HepG2 (cell line): Measurements from ENCODE around the gene GBE1. TPM values are rescaled to one million over a fixed set of nuclear protein-coding genes. Genes with fewer than 3 reads are reported as not detected.

ENCODE experiments used
- ATAC-seq: fragments of 200-7000 bp; cut with Tn5 transposase; 3 replicates; pipeline ENCODE4 v1.9.1; 2020; ENCODE audit warnings: mild to moderate bottlenecking, moderate library complexity
- BruUV-seq: library from RNA; stranded (reverse); fragments of 400-500 nt; replicated peaks from 2 replicates; lab custom pipeline; 2021; lab: Mats Ljungman, UMichigan
- CTCF ChIA-PET: fragments of 300-600 bp; formaldehyde crosslinking; extraction: SDS; loops from one replicate; lab custom pipeline; 2021; ENCODE audit warnings: low total read pairs, inconsistent platforms, low intra/inter-chr PET ratio; lab: Yijun Ruan, JAX
- POLR2A ChIA-PET: fragments of 350-600 bp; sonication (Branson Sonifier 250); formaldehyde crosslinking; loops from one replicate; lab custom pipeline; 2020; ENCODE audit warnings: antibody characterized with exemption, inconsistent platforms; lab: Yijun Ruan, JAX
- DNase-seq: peaks from one replicate; pipeline ENCODE4 v3.0.0-alpha.2; 2015; ENCODE audit warnings: low spot score
- FAIRE-seq: peaks from 3 replicates; lab custom pipeline; 2011; peaks lifted over from hg19 to GRCh38; lab: Jason Lieb, UNC
- H2AFZ ChIP-seq: one replicate; pipeline ENCODE4 v1.6.1; 2011; ENCODE audit warnings: low read length, inconsistent platforms
- H3K27ac ChIP-seq: fragments of 300-600 bp; 3 replicates; pipeline ENCODE4 v1.8.0; 2011; ENCODE audit warnings: mixed run types, mild to moderate bottlenecking, mixed read lengths, low read length, inconsistent platforms; ENCODE audit not compliant: insufficient read depth; ENCODE audit errors: extremely low read length
- H3K27me3 ChIP-seq, 2 experiments: fragments of 200-600 bp in 1 of 2; 2 replicates in 1 of 2; 3 replicates in 1 of 2; pipeline versions ENCODE4 v1.6.0 to v1.8.0; 2011; ENCODE audit warnings: low read length in 2 of 2, mild to moderate bottlenecking in 2 of 2, moderate library complexity in 2 of 2, inconsistent platforms in 1 of 2; ENCODE audit not compliant: insufficient read depth in 2 of 2, control insufficient read depth in 1 of 2
- H3K36me3 ChIP-seq, 2 experiments: fragments of 200-600 bp in 1 of 2; replicated peaks in 1 of 2; 2 replicates in 1 of 2; 3 replicates in 1 of 2; pipeline versions ENCODE4 v1.5.1 to v1.8.0; 2011; ENCODE audit warnings: low read length in 2 of 2, inconsistent platforms in 1 of 2; ENCODE audit not compliant: insufficient read depth in 2 of 2, control insufficient read depth in 1 of 2
- H3K4me1 ChIP-seq: 2 replicates; pipeline ENCODE4 v1.5.1; 2012; ENCODE audit warnings: low read length, inconsistent platforms; ENCODE audit not compliant: insufficient read depth
- H3K4me2 ChIP-seq: 2 replicates; pipeline ENCODE4 v1.6.0; 2011; ENCODE audit warnings: low read depth, low read length, inconsistent platforms
- H3K4me3 ChIP-seq, 3 experiments: fragments of 200-600 bp in 1 of 3; sonication (generic), shearing (Covaris generic) in 1 of 3; replicated peaks in 1 of 3; 2 replicates each; pipeline ENCODE4 v1.5.1; 2011 to 2016; ENCODE audit warnings: low read length in 3 of 3, inconsistent platforms in 2 of 3, low read depth in 2 of 3, mild to moderate bottlenecking in 2 of 3, control low read depth in 1 of 3, mixed read lengths in 1 of 3; ENCODE audit not compliant: insufficient read depth in 1 of 3
- H3K79me2 ChIP-seq: one replicate; pipeline ENCODE4 v1.6.1; 2011; ENCODE audit warnings: low read length, inconsistent platforms; ENCODE audit not compliant: insufficient read depth
- H3K9ac ChIP-seq: 2 replicates; pipeline ENCODE4 v1.6.0; 2011; ENCODE audit warnings: mild to moderate bottlenecking, low read depth, low read length, inconsistent platforms; ENCODE audit not compliant: insufficient read depth
- H3K9me3 ChIP-seq: 2 replicates; pipeline ENCODE4 v1.5.1; 2012; ENCODE audit warnings: mild to moderate bottlenecking, low read length
- H4K20me1 ChIP-seq: 2 replicates; pipeline ENCODE4 v1.6.0; 2011; ENCODE audit warnings: inconsistent platforms, mild to moderate bottlenecking, low read length, moderate library complexity; ENCODE audit not compliant: insufficient read depth
- AGO2 ChIP-seq: fragments of 200-400 bp; formaldehyde crosslinking; optimal IDR thresholded peaks from 2 replicates; pipeline ENCODE3; 2017; ENCODE audit warnings: mild to moderate bottlenecking, low read depth, low read length, moderate library complexity
- BRCA1 ChIP-seq: sonication (generic); formaldehyde crosslinking; IDR thresholded peaks from 2 replicates; pipeline ENCODE4 v1.4.0; 2020; ENCODE audit warnings: missing genetic modification reagents
- ELF3 ChIP-seq: IDR thresholded peaks from 2 replicates; pipeline ENCODE4 v1.6.1; 2016; ENCODE audit warnings: missing genetic modification reagents, missing compliant biosample characterization
- MAZ ChIP-seq, 2 experiments: sonication (generic) in 1 of 2; formaldehyde crosslinking in 1 of 2; IDR thresholded peaks; 2 replicates each; pipeline versions ENCODE4 v1.5.0 to v1.6.1; 2012 to 2020; ENCODE audit warnings: low read depth in 2 of 2, mild to moderate bottlenecking in 2 of 2, borderline replicate concordance in 1 of 2, improper control_type of control experiment in 1 of 2, low read length in 1 of 2, missing genetic modification reagents in 1 of 2, moderate library complexity in 1 of 2
- SALL2 ChIP-seq: sonication (generic); formaldehyde crosslinking; IDR thresholded peaks from 2 replicates; pipeline ENCODE4 v1.8.1; 2023; ENCODE audit warnings: mild to moderate bottlenecking, missing genetic modification reagents, inconsistent platforms
- ZBTB4 ChIP-seq: sonication (generic); formaldehyde crosslinking; IDR thresholded peaks from 2 replicates; pipeline ENCODE4 v1.4.0; 2020; ENCODE audit warnings: missing genetic modification reagents, mild to moderate bottlenecking, borderline replicate concordance
- ZNF280D ChIP-seq: sonication (generic); formaldehyde crosslinking; IDR thresholded peaks from 2 replicates; pipeline ENCODE4 v1.5.1; 2020; ENCODE audit warnings: mild to moderate bottlenecking, missing genetic modification reagents
- ZNF609 ChIP-seq: sonication (generic); formaldehyde crosslinking; IDR thresholded peaks from 2 replicates; pipeline ENCODE4 v1.4.0; 2020; ENCODE audit warnings: mild to moderate bottlenecking, missing genetic modification reagents, borderline replicate concordance
- ZNF772 ChIP-seq: sonication (generic); formaldehyde crosslinking; IDR thresholded peaks from 2 replicates; pipeline ENCODE4 v1.5.0; 2020; ENCODE audit warnings: mild to moderate bottlenecking, missing genetic modification reagents
- WGBS: methylation state at CpG from one replicate; pipeline ENCODE4 v1.1.6; 2017; ENCODE audit warnings: low lambda C conversion rate; 5-methylcytosine and 5-hydroxymethylcytosine counted together
- in situ Hi-C: cut with HindIII; loops from 2 replicates; pipeline ENCODE4 v1.10.0; 2017; ENCODE audit warnings: low pct_unique_long_range_greater_than_20kb; ENCODE audit not compliant: extremely low pct_ligation_motif_present
- intact Hi-C: fragments of 100-400 bp; cut with micrococcal nuclease; formaldehyde crosslinking; loops from one replicate; pipeline ENCODE4 v1.10.0; 2022; ENCODE audit not compliant: unreplicated experiment
- polyA plus RNA-seq, 8 experiments: library from polyadenylated mRNA; depleted of rRNA in 3 of 8; stranded (reverse) in 7 of 8; unstranded in 1 of 8; fragments of >200 nt; fragmentation: Illumina TruSeq in 4 of 8; extraction: Trizol in 4 of 8; gene quantifications; 2 replicates each; pipeline versions ENCODE4 v1.2.1 to v1.2.3, GENCODE V29; 2011 to 2016; ENCODE audit warnings: low read depth in 4 of 8, missing spikeins in 1 of 8, mixed read lengths in 1 of 8; ENCODE audit not compliant: insufficient read depth in 1 of 8
- total RNA-seq, 5 experiments: library from RNA; depleted of rRNA; stranded (reverse); fragments of >200 nt; fragmentation: Illumina TruSeq; extraction: Trizol; gene quantifications; 2 replicates each; pipeline ENCODE4 v1.2.3, GENCODE V29; 2016; ENCODE audit warnings: low read depth in 1 of 5

Gene GBE1
- total and polyA plus RNA-seq, 2 of the 13 experiments (the other 11 are each of a cell fraction or from before 2014, with no cell fraction given), result 22.9 to 36.1 TPM

- no peak for TF ChIP-seq MAZ (IDR thresholded peaks at IDR 0.05; ENCODE audit: borderline replicate concordance, low read depth, low read length)
- TF ChIP-seq MAZ (CRISPR knock-in tag; IDR thresholded peaks at IDR 0.05; ENCODE audit: low read depth), result no peak
- TF ChIP-seq BRCA1 (CRISPR knock-in tag), result no peak
- TF ChIP-seq, all 625 proteins: peak for 0
Measured at GRCh38 chr3:81651139-81651538, 110.3 kb downstream of the GBE1 start (continued).

- no peak for ATAC-seq
- Histone ChIP-seq H3K9me3 (no peaks in the 10 kb centered on the region), H3K27me3 (no peaks in the 10 kb centered on the region), H2AFZ (no peak overlapping the region), H3K36me3 (peaks cover 0 to 11% of the 10 kb centered on the region in 2 experiments; a peak in 3 of 5 replicates), H3K79me2 (no peaks in the 10 kb centered on the region), H3K27ac (no peak overlapping the region), H4K20me1 (no peaks in the 10 kb centered on the region), H3K4me3 (no peak overlapping the region), H3K4me2 (no peak overlapping the region), H3K4me1 (no peaks in the 10 kb centered on the region), H3K9ac (no peak overlapping the region)
- TF ChIP-seq ELF3 (no peak), ZBTB4 (CRISPR knock-in tag) (no peak), ZNF280D (CRISPR knock-in tag) (no peak), SALL2 (CRISPR knock-in tag) (no peak), ZNF609 (CRISPR knock-in tag) (no peak), AGO2 (no peak), ZNF772 (CRISPR knock-in tag) (no peak)
- in situ Hi-C loops (loop anchor here (25.0 kb wide), 1 partner anchor 487 kb away; no protein-coding TSS in a partner anchor), intact Hi-C loops (no loop called here)
- no peak for DNase-seq
- no peak for FAIRE-seq
- ChIA-PET CTCF (no interaction called here), POLR2A (no interaction called here)
- BruUV-seq, result no TSS peak
- 95% methylated on average over 3 of the region's 3 CpGs for WGBS
Measured at GRCh38 chr3:81650187-81650586, 111.3 kb downstream of the GBE1 start.
